CD4-positive, CD25-positive, alpha-beta regulatory T cell (primary cell): ENCODE results near the gene CD209. TPM values are rescaled to one million over a fixed set of nuclear protein-coding genes. Genes with fewer than 3 reads are reported as not detected.

ENCODE experiments used
- ATAC-seq, 2 donors: fragments of 150-1000 bp; cut with Tn5 transposase; one replicate each; pipeline ENCODE4 v1.10.0; 2021; ENCODE audit warnings: low read depth in 2 of 2, moderate number of reproducible peaks in 2 of 2, moderate library complexity in 1 of 2
- DNase-seq, 3 donors: peaks; one replicate each; pipeline versions ENCODE4 v3.0.0 to v3.0.0-alpha.2; 2012 to 2022; ENCODE audit warnings: mixed read lengths in 1 of 3
- H3K27ac ChIP-seq: one replicate; pipeline ENCODE4 v1.7.0; 2013; ENCODE audit warnings: mild to moderate bottlenecking, low read length; ENCODE audit not compliant: insufficient read depth, poor library complexity, severe bottlenecking
- H3K27me3 ChIP-seq: one replicate; pipeline ENCODE4 v1.7.0; 2013; ENCODE audit warnings: low read length; ENCODE audit not compliant: control insufficient read depth, insufficient read depth
- H3K36me3 ChIP-seq: one replicate; pipeline ENCODE4 v1.7.0; 2013; ENCODE audit warnings: mild to moderate bottlenecking, low read length, moderate library complexity; ENCODE audit not compliant: control insufficient read depth, insufficient read depth
- H3K4me1 ChIP-seq: 2 replicates; pipeline ENCODE4 v1.7.0; 2013; ENCODE audit warnings: mild to moderate bottlenecking, low read length; ENCODE audit not compliant: insufficient read depth, control insufficient read depth, poor library complexity, severe bottlenecking
- H3K4me3 ChIP-seq: one replicate; pipeline ENCODE4 v1.7.0; 2013; ENCODE audit warnings: low read depth, mild to moderate bottlenecking, low read length, moderate library complexity
- H3K9me3 ChIP-seq, 2 experiments: 1 replicate in 1 of 2; 2 replicates in 1 of 2; pipeline ENCODE4 v1.7.0; 2013; ENCODE audit warnings: low read length in 2 of 2, mild to moderate bottlenecking in 1 of 2, moderate library complexity in 1 of 2; ENCODE audit not compliant: control insufficient read depth in 2 of 2
- H3K27ac Mint-ChIP-seq, 3 donors: one replicate each; pipeline ENCODE4 v1.8.0; 2020 to 2022; ENCODE audit warnings: mild to moderate bottlenecking in 3 of 3, mixed read lengths in 3 of 3, moderate library complexity in 2 of 3
- H3K27me3 Mint-ChIP-seq: one replicate; pipeline ENCODE4 v1.8.0; 2022; ENCODE audit warnings: mild to moderate bottlenecking, mixed read lengths
- H3K36me3 Mint-ChIP-seq: one replicate; pipeline ENCODE4 v1.8.0; 2020; ENCODE audit warnings: mixed read lengths
- H3K4me1 Mint-ChIP-seq, 4 donors: one replicate each; pipeline ENCODE4 v1.8.0; 2020 to 2022; ENCODE audit warnings: mixed read lengths in 4 of 4, mild to moderate bottlenecking in 1 of 4
- H3K4me3 Mint-ChIP-seq, 4 donors: one replicate each; pipeline ENCODE4 v1.8.0; 2020 to 2022; ENCODE audit warnings: mild to moderate bottlenecking in 4 of 4, mixed read lengths in 4 of 4, moderate library complexity in 3 of 4
- H3K9me3 Mint-ChIP-seq, 7 donors: one replicate each; pipeline ENCODE4 v1.8.0; 2020 to 2022; ENCODE audit warnings: mixed read lengths in 7 of 7, mild to moderate bottlenecking in 3 of 7, moderate library complexity in 2 of 7
- polyA plus RNA-seq, 4 donors: library from polyadenylated mRNA; unstranded; fragments of 300-500 nt; fragmentation: Illumina TruSeq; gene quantifications; one replicate each; pipeline ENCODE4 v1.2.3, GENCODE V29; 2021
- total RNA-seq: library from RNA; stranded (reverse); gene quantifications from one replicate; pipeline ENCODE4 v1.2.3, GENCODE V29; 2022

CD209 gene
- total and polyA plus RNA-seq, 5 donors from 2014 or later = not detected

- Mint-ChIP-seq H3K36me3 (no peaks in the 10 kb centered on the region), H3K27ac (no peak overlapping the region), H3K4me1 (peaks cover 0 to 25% (median 10%) of the 10 kb centered on the region in 4 donors), H3K4me3 (no peak overlapping the region), H3K9me3 (no peaks in the 10 kb centered on the region), H3K27me3 (peaks cover 11% of the 10 kb centered on the region)
- Histone ChIP-seq H3K27ac (no peak overlapping the region), H3K4me3 (no peak overlapping the region), H3K4me1 (no peaks in the 10 kb centered on the region), H3K27me3 (no peaks in the 10 kb centered on the region), H3K36me3 (no peaks in the 10 kb centered on the region), H3K9me3 (no peaks in the 10 kb centered on the region)
- DNase-seq (no peak), ATAC-seq (no peak)
Observed at GRCh38 chr19:7698583-7698982, 48.8 kb downstream of the CD209 start.

GRCh38 chr19:7697721-7698287, 49.5 kb downstream of the CD209 start:
- Histone ChIP-seq H3K27ac (no peak overlapping the region), H3K4me1 (no peaks in the 10 kb centered on the region), H3K9me3 (no peaks in the 10 kb centered on the region), H3K27me3 (no peaks in the 10 kb centered on the region), H3K36me3 (no peaks in the 10 kb centered on the region), H3K4me3 (no peak overlapping the region)
- H3K27me3 Mint-ChIP-seq = peaks cover 11% of the 10 kb centered on the region
- DNase-seq (no peak), ATAC-seq (no peak)
- no peak overlapping the region for H3K4me3 Mint-ChIP-seq
- H3K36me3 Mint-ChIP-seq = no peaks in the 10 kb centered on the region
- peaks cover 0 to 20% (median 8%) of the 10 kb centered on the region in 4 donors for H3K4me1 Mint-ChIP-seq
- no peaks in the 10 kb centered on the region for H3K9me3 Mint-ChIP-seq
- H3K27ac Mint-ChIP-seq = no peak overlapping the region

GRCh38 chr19:7694499-7694898, 52.8 kb downstream of the CD209 start:
- H3K9me3 ChIP-seq = no peaks in the 10 kb centered on the region
- no peaks in the 10 kb centered on the region for H3K27me3 ChIP-seq
- Mint-ChIP-seq H3K27me3 (peaks cover 10% of the 10 kb centered on the region), H3K9me3 (no peaks in the 10 kb centered on the region), H3K27ac (peak overlapping the region in 1 of 3 donors; percentile 56), H3K4me1 (peaks cover 0 to 8% (median 4%) of the 10 kb centered on the region in 4 donors), H3K4me3 (no peak overlapping the region), H3K36me3 (no peaks in the 10 kb centered on the region)
- no peaks in the 10 kb centered on the region for H3K4me1 ChIP-seq
- DNase-seq (no peak), ATAC-seq (no peak)
- no peak overlapping the region for H3K27ac ChIP-seq
- no peaks in the 10 kb centered on the region for H3K36me3 ChIP-seq
- no peak overlapping the region for H3K4me3 ChIP-seq

- DNase-seq (no peak), ATAC-seq (no peak)
- Histone ChIP-seq H3K9me3 (no peaks in the 10 kb centered on the region), H3K4me1 (no peaks in the 10 kb centered on the region), H3K27me3 (no peaks in the 10 kb centered on the region), H3K27ac (no peak overlapping the region), H3K36me3 (no peaks in the 10 kb centered on the region), H3K4me3 (no peak overlapping the region)
- no peaks in the 10 kb centered on the region for H3K36me3 Mint-ChIP-seq
- peaks cover 3% of the 10 kb centered on the region for H3K27me3 Mint-ChIP-seq
- H3K4me1 Mint-ChIP-seq = no peaks in the 10 kb centered on the region
- no peak overlapping the region for H3K4me3 Mint-ChIP-seq
- no peak overlapping the region for H3K27ac Mint-ChIP-seq
- no peaks in the 10 kb centered on the region for H3K9me3 Mint-ChIP-seq
Observed at GRCh38 chr19:7692417-7693088, 54.8 kb downstream of the CD209 start.

GRCh38 chr19:7691497-7691896, 55.8 kb downstream of the CD209 start:
- DNase-seq = no peak

GRCh38 chr19:7690779-7691258, 56.5 kb downstream of the CD209 start:
- Mint-ChIP-seq H3K36me3 (no peaks in the 10 kb centered on the region), H3K27me3 (no peaks in the 10 kb centered on the region), H3K9me3 (no peaks in the 10 kb centered on the region), H3K4me3 (no peak overlapping the region), H3K27ac (no peak overlapping the region), H3K4me1 (no peaks in the 10 kb centered on the region)
- Histone ChIP-seq H3K27me3 (no peaks in the 10 kb centered on the region), H3K4me3 (no peak overlapping the region), H3K36me3 (no peaks in the 10 kb centered on the region), H3K4me1 (no peaks in the 10 kb centered on the region), H3K27ac (no peak overlapping the region), H3K9me3 (no peaks in the 10 kb centered on the region)
- ATAC-seq (no peak), DNase-seq (no peak)

More at GRCh38 chr19:7691497-7691896, 55.8 kb downstream of the CD209 start:
- H3K36me3 Mint-ChIP-seq = no peaks in the 10 kb centered on the region
- Histone ChIP-seq H3K9me3 (no peaks in the 10 kb centered on the region), H3K27ac (no peak overlapping the region), H3K36me3 (no peaks in the 10 kb centered on the region), H3K4me1 (no peaks in the 10 kb centered on the region), H3K4me3 (no peak overlapping the region), H3K27me3 (no peaks in the 10 kb centered on the region)
- H3K4me1 Mint-ChIP-seq = no peaks in the 10 kb centered on the region
- ATAC-seq = no peak
- no peaks in the 10 kb centered on the region for H3K27me3 Mint-ChIP-seq
- H3K9me3 Mint-ChIP-seq = no peaks in the 10 kb centered on the region
- H3K27ac Mint-ChIP-seq = no peak overlapping the region
- H3K4me3 Mint-ChIP-seq = no peak overlapping the region

Other genes starting within 250 kb of the CD209 start
- gene ZNF358, start 231.4 kb downstream of the CD209 start, total RNA-seq = 0.30 TPM
- under 1 TPM in 3 of 4 donors, not detected in 1; 0.11 to 0.24 (median 0.21) TPM for gene ZNF358, start 231.4 kb downstream of the CD209 start, polyA plus RNA-seq
- 12.3 TPM for gene MCOLN1, start 224.9 kb downstream of the CD209 start, total RNA-seq
- 10 to 100 TPM in 2 of 4 donors, 1 to 10 TPM in 2; 8.6 to 15.2 (median 10.3) TPM for gene MCOLN1, start 224.9 kb downstream of the CD209 start, polyA plus RNA-seq
- gene PNPLA6, start 211.8 kb downstream of the CD209 start, total RNA-seq = 106 TPM
- 1 to 10 TPM; 6.6 to 9.2 (median 7.2) TPM for gene PNPLA6, start 211.8 kb downstream of the CD209 start, polyA plus RNA-seq
- gene CAMSAP3, start 151.7 kb downstream of the CD209 start, total RNA-seq = not detected
- not detected for gene CAMSAP3, start 151.7 kb downstream of the CD209 start, polyA plus RNA-seq
- 62.5 TPM for gene XAB2, start 118.0 kb downstream of the CD209 start, total RNA-seq
- gene XAB2, start 118.0 kb downstream of the CD209 start, polyA plus RNA-seq = 10 to 100 TPM in 2 of 4 donors, 1 to 10 TPM in 2; 7.7 to 26.8 (median 10.0) TPM
- gene PET100, start 117.7 kb downstream of the CD209 start, total RNA-seq = 116 TPM
- 100 to 1,000 TPM; 236 to 500 (median 308) TPM for gene PET100, start 117.7 kb downstream of the CD209 start, polyA plus RNA-seq
- gene PCP2, start 113.8 kb downstream of the CD209 start, total RNA-seq = 2.4 TPM
- gene PCP2, start 113.8 kb downstream of the CD209 start, polyA plus RNA-seq = under 1 TPM in 2 of 4 donors, not detected in 2; 0.44 to 0.86 TPM
- 253 TPM for gene STXBP2, start 110.4 kb downstream of the CD209 start, total RNA-seq
- gene STXBP2, start 110.4 kb downstream of the CD209 start, polyA plus RNA-seq = 100 to 1,000 TPM in 1 of 4 donors, 10 to 100 TPM in 3; 57.5 to 105 (median 86.7) TPM
- not detected for gene RETN, start 78.5 kb downstream of the CD209 start, total RNA-seq
- not detected for gene RETN, start 78.5 kb downstream of the CD209 start, polyA plus RNA-seq
- gene MCEMP1, start 70.4 kb downstream of the CD209 start, total RNA-seq = 0.59 TPM
- not detected for gene MCEMP1, start 70.4 kb downstream of the CD209 start, polyA plus RNA-seq
- gene TRAPPC5, start 66.7 kb downstream of the CD209 start, total RNA-seq = 63.9 TPM
- gene TRAPPC5, start 66.7 kb downstream of the CD209 start, polyA plus RNA-seq = 100 to 1,000 TPM; 142 to 229 (median 192) TPM
- not detected for gene FCER2, start 45.4 kb downstream of the CD209 start, total RNA-seq
- 1 to 10 TPM in 1 of 4 donors, under 1 TPM in 2, not detected in 1; 0.34 to 4.5 (median 0.48) TPM for gene FCER2, start 45.4 kb downstream of the CD209 start, polyA plus RNA-seq
- gene CLEC4G, start 15.4 kb downstream of the CD209 start, total RNA-seq = not detected
- not detected for gene CLEC4G, start 15.4 kb downstream of the CD209 start, polyA plus RNA-seq
- not detected for gene CLEC4M, start 15.7 kb upstream of the CD209 start, total RNA-seq
- gene CLEC4M, start 15.7 kb upstream of the CD209 start, polyA plus RNA-seq = under 1 TPM in 1 of 4 donors, not detected in 3; 0.53 TPM
- gene EVI5L, start 82.7 kb upstream of the CD209 start, total RNA-seq = 10.2 TPM
- gene EVI5L, start 82.7 kb upstream of the CD209 start, polyA plus RNA-seq = 1 to 10 TPM; 1.9 to 3.0 (median 2.2) TPM
- gene PRR36, start 126.9 kb upstream of the CD209 start, total RNA-seq = 0.12 TPM
- under 1 TPM in 2 of 4 donors, not detected in 2; 0.05 to 0.22 TPM for gene PRR36, start 126.9 kb upstream of the CD209 start, polyA plus RNA-seq
- gene LRRC8E, start 141.0 kb upstream of the CD209 start, total RNA-seq = not detected
- not detected for gene LRRC8E, start 141.0 kb upstream of the CD209 start, polyA plus RNA-seq
- 93.4 TPM for gene MAP2K7, start 156.3 kb upstream of the CD209 start, total RNA-seq
- 1 to 10 TPM; 1.7 to 3.7 (median 2.6) TPM for gene MAP2K7, start 156.3 kb upstream of the CD209 start, polyA plus RNA-seq
- 1.1 TPM for gene TGFBR3L, start 167.3 kb upstream of the CD209 start, total RNA-seq
- gene TGFBR3L, start 167.3 kb upstream of the CD209 start, polyA plus RNA-seq = not detected
- gene SNAPC2, start 172.8 kb upstream of the CD209 start, total RNA-seq = 12.1 TPM
- 10 to 100 TPM; 14.3 to 22.1 (median 17.2) TPM for gene SNAPC2, start 172.8 kb upstream of the CD209 start, polyA plus RNA-seq
- gene CTXN1, start 178.6 kb upstream of the CD209 start, total RNA-seq = not detected
- not detected for gene CTXN1, start 178.6 kb upstream of the CD209 start, polyA plus RNA-seq
- gene TIMM44, start 196.1 kb upstream of the CD209 start, total RNA-seq = 72.5 TPM
- 10 to 100 TPM; 14.0 to 16.5 (median 15.0) TPM for gene TIMM44, start 196.1 kb upstream of the CD209 start, polyA plus RNA-seq